M059J (cell line): ENCODE data around the gene PCNX3. TPM values are rescaled to one million over a fixed set of nuclear protein-coding genes. Genes with fewer than 3 reads are reported as not detected.

Experiments
- total RNA-seq: library from RNA; depleted of rRNA; stranded (reverse); fragments of >200 nt; shearing (Covaris generic); gene quantifications from 2 replicates; pipeline ENCODE4 v1.2.3, GENCODE V29; 2014; rRNA removed

PCNX3 gene
- total RNA-seq, 1 experiment from 2014 or later, result 26.0 TPM

Other genes with a start within 250 kb of the PCNX3 start
- gene SLC25A45, start 233.1 kb upstream of the PCNX3 start, total RNA-seq, result 1.1 and 2.5 TPM in 2 replicates
- gene FRMD8, start 229.1 kb upstream of the PCNX3 start, total RNA-seq, result 42.6 and 43.0 TPM in 2 replicates
- gene NEAT1, start 193.0 kb upstream of the PCNX3 start, total RNA-seq, result 3.9 and 6.5 TPM in 2 replicates
- 370 and 608 TPM in 2 replicates for gene MALAT1, start 116.7 kb upstream of the PCNX3 start, total RNA-seq
- 59.7 and 96.5 TPM in 2 replicates for gene SCYL1, start 90.7 kb upstream of the PCNX3 start, total RNA-seq
- 15.1 and 27.3 TPM in 2 replicates for gene LTBP3, start 57.4 kb upstream of the PCNX3 start, total RNA-seq
- 106 and 116 TPM in 2 replicates for gene ZNRD2, start 45.3 kb upstream of the PCNX3 start, total RNA-seq
- gene FAM89B, start 43.2 kb upstream of the PCNX3 start, total RNA-seq, result 35.4 and 40.0 TPM in 2 replicates
- 2.0 and 9.3 TPM in 2 replicates for gene EHBP1L1, start 39.7 kb upstream of the PCNX3 start, total RNA-seq
- 0.52 TPM in 1 of 2 replicates, not detected in the other for gene KCNK7, start 20.0 kb upstream of the PCNX3 start, total RNA-seq
- gene MAP3K11, start 1.6 kb upstream of the PCNX3 start, total RNA-seq, result 16.0 and 27.1 TPM in 2 replicates
- gene SIPA1, start 22.3 kb downstream of the PCNX3 start, total RNA-seq, result 8.7 and 22.7 TPM in 2 replicates
- 37.2 and 49.1 TPM in 2 replicates for gene RELA, start 47.1 kb downstream of the PCNX3 start, total RNA-seq
- 21.6 and 37.8 TPM in 2 replicates for gene KAT5, start 96.5 kb downstream of the PCNX3 start, total RNA-seq
- 45.0 and 48.2 TPM in 2 replicates for gene RNASEH2C, start 105.0 kb downstream of the PCNX3 start, total RNA-seq
- gene AP5B1, start 165.2 kb downstream of the PCNX3 start, total RNA-seq, result 5.9 and 13.0 TPM in 2 replicates
- not detected in 2 replicates for gene OVOL1, start 171.3 kb downstream of the PCNX3 start, total RNA-seq
- gene SNX32, start 218.2 kb downstream of the PCNX3 start, total RNA-seq, result 0.12 TPM in 1 of 2 replicates, not detected in the other
- 1,801 and 2,276 TPM in 2 replicates for gene CFL1, start 242.4 kb downstream of the PCNX3 start, total RNA-seq
- 22.7 and 42.4 TPM in 2 replicates for gene MUS81, start 244.7 kb downstream of the PCNX3 start, total RNA-seq